Hematopoietic multipotent progenitor cell treated with erythropoietin and hydrocortisone succinate and interleukin-3 and kit ligand, for 4 days (in vitro differentiated cells): ENCODE results near the gene ROR2.

Experiments
- DNase-seq: peaks from one replicate; pipeline ENCODE4 v3.0.0-alpha.2; 2015

Gene ROR2

DNA sequence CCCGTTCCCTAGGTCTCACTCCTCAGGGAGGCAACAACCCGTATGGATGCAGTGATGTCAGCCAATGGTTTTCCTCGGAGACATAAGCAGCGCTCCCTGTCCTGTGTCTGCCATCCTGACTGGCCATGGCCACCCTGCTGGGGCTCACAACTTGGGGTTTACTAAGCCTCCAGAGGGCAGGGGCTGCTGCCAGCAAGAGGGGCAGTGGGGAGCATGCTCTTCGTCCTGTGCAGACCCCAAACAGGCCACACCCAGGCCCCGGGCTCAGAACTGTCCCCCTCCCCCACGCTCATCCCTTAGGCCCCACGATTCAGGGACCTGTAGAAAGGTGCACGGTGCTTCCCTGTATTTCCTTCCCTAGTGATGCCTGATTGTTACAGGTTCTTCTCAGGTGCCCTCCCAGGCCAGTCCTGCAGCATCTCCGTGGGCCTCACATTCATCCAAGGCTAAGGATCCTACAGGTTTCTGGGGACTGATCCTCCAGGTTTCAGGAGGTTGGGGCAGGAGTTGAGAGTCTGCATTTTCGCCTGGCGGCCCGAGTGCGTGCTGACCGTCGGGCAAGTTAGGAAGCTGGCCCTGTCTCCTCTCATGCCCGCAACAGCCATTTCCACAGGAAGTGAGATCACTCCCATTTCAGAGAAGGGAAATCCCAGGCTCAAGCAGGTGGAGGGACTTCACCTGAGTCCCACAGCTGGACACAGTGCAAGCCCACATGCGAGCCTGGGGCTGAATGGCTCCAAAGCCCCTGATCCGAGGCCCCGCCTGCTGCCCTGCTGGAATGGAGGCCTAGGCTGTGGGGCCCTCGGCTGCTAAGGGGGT, 217.6 kb downstream of the ROR2 start:
- DNase-seq = no peak

DNA sequence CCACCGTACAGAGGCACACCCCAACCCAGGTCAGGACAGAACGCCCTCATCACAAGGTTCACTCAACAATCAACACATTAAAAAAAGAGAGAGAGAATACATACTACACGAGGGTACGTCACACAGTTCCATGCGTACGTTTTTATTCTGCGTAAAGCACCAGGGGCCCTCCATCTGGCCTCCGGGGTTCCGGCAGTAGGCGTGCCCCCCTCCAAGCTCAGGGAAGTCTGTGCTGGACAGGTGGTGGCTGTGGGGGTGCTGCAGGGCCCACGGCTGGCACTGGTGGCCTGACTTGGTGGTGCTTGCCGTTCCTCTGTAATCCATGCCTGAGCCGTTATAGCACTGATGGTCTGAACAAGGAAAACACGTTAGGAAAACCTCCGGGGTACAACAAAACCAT, 219.2 kb downstream of the ROR2 start:
- DNase-seq = no peak

DNA sequence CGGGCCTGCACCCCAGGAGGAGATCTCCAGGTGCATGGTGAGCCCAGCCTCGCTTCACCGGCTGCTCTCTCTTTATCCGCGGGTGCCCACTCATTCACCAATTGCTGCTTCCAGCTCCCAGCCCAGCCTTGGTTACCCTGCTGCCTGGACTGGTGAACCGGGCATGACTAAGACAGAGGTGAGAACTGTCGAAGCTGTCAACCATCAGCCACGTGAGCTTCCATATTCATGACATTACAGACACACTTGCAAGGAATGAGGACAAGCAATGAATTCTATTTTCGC, 220.5 kb downstream of the ROR2 start:
- DNase-seq = no peak

DNA sequence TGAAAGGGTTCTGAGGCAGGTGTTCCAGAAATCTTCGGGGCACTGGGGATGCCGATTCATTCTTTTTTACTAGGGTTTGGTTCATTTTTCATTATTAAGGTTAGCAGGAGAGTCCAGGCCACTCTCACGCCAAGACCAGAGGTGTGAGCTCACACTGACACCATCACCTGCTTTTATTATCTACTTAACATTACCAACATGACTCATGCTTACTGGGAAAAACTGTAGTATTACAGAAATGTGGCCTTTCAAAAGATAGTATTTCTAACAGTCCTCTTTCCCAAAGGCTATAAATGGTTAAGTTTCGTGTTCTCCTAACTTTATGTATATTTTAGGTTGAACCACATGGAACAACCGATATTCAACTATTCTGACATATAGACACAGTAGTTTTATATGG, 222.1 kb downstream of the ROR2 start:
- DNase-seq = no peak

DNA sequence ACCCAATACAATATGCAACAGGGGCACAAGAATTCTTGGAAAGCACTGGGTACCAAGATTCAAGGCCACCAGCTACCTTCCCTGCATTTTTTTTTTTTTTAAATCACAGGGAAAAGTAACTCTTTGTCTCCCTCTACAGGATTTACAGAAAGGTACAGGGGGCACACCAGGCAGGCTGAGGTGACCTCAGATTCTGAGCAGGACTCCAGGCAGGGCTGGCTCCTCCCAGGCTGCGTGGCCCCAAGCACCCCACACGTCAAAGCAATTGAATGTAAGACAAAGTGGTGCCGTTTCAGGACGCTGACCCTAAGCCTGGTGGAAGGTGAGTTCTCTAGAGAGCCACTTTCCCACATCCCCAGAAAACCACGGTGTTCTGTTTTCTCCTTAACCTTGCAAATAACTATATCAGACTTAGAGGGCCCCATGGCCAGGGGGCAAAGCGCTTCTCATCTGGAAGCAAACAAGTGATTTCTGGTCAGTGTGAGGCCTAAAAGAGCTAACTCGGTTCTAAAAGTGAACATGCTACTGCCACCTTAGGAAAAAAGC, 222.6 kb downstream of the ROR2 start:
- DNase-seq = peak; percentile 75

DNA sequence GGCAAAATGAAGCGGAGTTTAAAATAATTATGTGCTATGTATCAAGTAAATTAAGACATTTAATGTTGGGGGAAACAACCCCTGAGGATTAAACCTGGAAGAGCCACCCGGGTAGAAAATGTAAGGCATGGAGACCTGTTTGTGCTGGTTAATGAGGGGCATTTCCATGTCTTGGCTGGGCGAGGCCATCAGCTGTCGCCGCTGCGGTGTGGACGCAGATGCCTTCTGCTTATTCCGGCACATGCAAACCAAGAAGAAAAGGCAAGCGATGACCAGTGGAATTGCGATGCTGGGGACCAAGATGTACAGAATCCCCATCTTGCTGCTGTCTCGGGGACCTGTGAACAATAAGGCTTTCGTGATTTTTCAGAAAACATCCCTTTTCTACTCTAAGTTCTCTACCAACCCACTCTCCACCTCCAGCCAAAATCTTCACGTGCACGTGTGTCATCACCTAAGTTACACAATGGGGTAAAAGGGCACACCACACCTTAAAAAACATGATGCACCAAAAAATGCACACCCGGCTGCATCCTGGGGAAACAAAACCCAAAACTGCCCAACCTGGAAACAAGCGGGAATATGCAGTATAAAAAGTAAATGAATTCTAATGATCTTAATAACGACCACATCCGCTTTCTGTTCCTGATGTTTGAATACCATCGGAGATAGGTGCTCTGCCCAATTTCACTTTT, 223.5 kb downstream of the ROR2 start:
- DNase-seq = no peak

DNA sequence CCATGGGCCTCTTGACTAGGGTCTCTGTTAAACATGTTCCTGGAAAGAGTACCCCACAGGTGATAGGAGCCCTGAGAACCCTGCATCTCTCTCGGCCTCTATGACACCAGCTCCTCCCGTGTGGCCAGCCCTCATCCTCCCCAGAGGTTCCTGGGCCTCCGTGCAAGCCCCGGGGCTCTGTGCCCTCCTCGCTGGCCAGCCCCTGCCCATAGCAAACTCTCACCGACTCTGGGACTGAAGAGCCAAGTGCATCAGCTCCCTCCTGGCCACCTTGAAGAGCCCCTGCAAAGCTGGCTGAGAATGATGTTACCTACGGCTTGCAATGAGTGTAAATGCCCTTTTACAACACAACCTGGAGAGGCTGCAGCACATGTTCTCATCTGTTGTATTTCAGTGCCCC, 224.4 kb downstream of the ROR2 start:
- DNase-seq = no peak

DNA sequence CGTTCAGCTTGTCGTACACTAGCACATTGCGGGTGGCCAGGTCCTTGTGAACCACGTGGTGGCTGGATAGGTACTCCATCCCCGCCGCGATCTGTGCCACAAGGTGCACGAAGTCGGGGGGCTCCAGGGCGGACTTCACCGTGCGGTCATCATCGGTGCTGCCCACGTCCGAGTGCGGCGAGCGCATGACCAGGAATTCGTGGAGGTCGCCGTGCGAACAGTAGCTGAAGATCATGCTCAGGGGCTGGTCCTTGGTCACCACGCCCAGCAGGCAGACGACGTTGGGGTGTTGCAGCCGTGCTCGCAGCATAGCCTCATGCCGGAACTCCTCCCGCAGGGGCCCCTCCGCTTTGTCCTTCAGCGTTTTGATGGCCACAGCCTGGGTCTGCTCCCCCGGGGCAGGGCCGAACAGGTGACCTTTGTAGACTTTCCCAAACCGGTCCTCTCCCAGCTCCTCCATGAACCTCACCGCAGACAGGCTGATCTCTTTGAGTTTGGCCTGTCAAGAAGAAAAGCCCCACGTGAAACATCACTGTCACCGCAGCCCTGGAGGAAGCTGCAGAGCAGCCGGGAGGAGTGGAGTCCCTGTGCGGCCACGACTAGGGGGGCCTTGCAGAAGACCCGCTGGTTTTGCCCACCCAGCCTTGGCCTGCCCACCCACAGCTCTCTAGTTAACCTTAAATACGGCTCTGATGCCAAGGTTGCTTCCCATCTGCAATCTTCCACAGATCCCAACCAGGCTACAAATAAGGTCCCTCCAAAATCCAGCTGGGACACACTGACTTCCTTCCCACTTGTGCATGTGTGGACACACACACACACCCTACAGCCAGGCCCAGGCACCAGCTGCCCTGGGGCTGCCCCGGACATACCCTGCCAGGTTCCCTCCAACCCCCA, 225.2 kb downstream of the ROR2 start:
- DNase-seq = no peak

DNA sequence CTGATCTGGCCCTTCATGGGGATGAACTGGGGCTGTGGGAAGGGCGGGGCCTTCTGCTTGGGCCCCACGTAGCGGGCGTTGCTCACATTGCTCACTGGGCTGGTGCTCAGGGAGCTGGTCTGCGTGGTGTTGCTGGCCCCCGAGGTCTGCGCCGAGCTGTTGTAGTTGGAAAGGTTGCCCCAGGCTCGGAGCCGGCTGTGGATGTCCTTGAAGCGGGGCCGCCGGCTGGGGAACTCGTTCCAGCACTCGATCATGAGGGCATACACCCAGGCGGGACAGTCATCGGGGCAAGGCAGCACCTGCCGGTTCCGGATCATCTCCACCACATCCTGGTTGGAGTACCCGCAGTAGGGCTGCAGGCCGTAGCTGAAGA, 226.0 kb downstream of the ROR2 start:
- no peak for DNase-seq

DNA sequence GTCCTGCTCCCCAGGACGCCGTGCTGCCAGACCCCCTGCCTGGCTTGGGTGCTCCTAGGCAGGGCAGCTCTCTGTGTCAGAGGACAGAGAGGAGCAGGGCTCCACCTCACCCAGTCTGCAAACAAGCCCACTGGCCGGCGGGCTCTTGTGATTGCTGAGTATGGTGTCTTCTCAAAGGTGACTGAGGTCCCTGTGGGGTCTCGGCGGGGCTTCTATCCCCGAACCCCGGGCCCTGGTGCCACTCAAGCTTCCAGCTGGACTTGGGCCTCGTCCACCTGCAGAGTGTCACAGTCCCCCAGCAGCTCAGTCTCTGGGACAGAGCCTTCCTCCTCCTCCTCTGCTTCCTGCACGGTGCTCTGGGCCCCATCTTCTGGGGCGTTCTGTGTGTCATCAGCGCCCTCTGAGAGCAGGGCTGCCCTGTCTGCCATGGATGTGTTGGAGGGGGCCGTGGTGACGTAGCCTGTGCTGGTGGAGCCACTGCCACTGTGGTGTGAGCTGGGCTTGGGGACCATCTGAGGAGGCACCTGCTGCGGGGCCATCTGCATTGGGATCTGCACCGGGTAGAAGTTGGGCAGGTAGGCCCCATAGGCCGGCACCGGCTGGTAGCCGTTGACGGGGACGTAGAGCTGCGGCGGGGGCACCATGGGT, 226.5 kb downstream of the ROR2 start:
- DNase-seq = no peak

DNA sequence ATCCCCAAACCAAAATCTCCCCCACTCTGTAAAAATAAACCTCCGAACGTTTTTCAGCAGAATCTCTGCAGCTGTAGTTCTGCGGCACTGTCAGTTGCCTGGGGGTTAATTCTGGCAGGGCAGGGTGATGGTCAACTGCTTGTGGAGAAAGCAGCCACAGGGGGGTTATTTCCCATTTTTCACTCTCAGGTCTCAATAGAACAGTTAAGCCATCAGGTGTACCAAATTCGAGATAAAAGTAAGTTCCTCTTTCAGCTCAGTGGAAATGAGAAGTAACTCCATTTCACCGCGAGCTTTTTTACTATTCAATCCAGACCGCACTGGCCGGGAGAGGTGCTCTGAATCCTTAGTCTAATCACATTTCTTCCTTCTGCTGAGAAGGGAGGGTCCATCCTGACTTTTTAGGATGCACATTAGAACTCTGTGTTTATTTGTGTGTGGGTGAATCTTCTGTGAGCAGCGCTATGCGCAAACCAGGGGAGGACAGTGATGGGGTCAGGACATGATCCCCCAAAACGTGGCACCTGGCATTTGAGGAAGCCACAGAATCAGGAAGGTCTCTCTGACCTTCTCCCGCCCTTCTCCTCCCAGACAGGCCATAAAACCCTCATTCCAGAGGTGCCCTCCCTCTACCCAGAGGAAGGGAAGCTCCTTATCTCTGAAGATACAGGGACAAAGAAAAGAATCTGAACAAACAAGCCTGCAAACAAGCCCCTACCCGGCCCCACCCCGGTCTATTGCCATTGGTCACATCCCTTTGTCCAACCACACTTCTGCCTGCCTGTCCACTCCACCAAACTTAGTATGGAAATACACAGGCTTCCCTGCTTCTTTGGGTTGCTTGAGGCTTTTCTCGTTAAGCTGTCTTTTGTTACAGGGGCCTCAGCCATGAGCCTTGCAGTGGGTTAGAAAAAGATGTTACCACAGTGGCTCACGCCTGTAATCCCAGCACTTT, 229.0 kb downstream of the ROR2 start:
- peak; percentile 66 for DNase-seq

DNA sequence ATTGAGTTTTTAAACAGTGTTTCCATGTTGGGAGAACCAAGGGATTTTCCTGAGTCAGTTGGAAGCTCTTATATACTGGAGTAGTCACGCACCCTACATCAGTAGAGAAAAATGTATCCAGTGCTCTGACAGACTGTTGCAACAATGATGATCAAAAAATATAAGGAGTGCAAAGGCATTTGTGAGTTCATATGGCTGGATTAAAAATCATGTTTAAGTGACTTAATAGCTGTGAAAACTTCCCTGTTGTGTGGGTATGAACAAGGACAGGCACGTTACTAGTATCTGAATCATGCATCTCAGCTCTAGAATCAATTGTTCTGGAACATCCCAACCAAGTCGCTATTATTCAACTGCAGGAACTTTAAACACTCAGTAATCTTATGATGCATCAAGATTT, 229.7 kb downstream of the ROR2 start:
- no peak for DNase-seq

DNA sequence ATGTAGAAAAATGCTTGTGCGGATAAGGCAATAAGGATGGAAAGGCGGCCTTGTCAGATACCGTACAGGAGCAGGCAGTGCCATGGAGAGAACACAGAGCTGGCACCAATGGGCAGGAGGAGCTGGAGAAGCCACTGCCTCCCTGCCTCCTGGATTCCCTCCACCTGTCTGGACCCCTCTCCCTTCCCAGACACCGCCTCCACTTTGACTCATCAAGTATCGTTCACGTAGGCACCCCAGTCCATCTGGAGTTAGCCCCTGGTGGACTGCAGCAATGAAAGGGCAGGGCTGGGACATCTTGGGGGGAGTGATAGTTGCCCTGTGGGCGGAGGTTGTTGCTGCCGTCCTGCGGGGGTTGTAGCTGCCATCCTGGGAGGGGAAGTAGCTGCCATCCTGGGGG, 232.0 kb downstream of the ROR2 start:
- no peak for DNase-seq

DNA sequence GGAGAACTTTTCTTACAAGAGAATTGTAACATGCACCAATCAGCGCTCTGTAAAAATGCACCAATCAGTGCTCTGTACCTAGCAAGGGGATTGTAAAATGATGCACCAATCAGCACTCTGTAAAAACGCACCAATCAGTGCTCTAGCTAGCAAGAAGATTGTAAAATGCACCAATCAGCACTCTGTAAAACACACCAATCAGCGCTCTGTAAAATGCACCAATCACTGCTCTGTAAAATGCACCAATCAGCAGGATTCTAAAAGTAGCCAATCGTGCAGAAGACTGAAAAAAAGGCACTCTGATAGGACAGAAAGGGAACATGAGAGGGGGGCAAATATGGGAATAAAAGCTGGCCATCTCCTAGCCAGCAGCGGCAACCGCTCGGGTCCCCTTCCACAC, 233.2 kb downstream of the ROR2 start:
- no peak for DNase-seq

DNA sequence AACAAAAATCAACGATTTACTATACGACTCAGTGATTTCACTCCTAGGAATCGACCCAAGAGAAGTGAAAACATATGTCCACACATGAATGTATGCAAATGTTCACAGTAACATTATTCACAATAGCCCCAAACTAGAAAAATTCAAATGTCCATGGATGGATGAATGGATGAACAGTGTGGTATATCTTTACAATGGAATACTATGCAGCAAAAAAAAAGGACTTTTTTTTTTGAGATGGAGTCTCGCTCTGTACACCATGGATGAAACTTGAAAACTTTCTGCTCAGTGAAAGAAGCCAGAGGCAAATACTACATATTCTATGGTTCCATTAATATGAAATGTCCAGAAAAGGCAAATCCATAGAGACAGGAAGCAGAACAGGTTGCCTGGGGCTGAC, 233.8 kb downstream of the ROR2 start:
- DNase-seq = no peak

DNA sequence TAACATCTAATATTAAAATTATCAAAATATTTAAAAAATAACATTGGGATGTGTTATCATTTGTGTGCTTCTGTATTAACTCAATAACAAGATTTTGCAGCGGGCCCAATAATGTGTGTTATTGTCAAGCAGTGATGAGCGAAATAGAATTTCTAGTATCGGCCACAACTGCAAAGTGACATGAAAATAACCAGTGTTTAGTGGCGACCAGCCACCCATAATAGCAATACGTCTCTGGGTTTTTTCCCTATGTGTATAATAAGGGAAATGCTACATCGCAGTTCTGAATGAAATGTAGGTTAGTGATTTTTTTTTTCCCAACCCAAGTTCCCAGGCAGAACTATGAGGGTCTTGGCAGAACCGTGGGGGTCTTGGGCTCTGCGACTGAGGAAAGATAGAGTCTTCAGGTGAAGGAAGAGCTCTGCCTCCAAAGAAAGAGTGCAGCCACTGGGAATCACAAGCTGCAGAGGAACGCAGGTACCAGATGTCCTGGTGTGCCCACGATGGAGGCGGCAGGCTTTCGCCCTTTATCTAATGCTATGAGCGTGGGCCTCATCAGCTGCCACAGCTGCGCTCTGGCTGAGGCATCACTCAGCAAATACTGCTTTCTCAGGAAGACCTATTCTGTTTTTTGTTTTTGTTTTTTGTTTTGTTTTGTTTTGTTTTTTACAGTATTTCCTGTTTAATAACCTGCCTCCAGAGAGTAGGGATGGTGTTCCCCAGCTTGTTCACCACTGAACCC, 235.0 kb downstream of the ROR2 start:
- peak; percentile 12 for DNase-seq

DNA sequence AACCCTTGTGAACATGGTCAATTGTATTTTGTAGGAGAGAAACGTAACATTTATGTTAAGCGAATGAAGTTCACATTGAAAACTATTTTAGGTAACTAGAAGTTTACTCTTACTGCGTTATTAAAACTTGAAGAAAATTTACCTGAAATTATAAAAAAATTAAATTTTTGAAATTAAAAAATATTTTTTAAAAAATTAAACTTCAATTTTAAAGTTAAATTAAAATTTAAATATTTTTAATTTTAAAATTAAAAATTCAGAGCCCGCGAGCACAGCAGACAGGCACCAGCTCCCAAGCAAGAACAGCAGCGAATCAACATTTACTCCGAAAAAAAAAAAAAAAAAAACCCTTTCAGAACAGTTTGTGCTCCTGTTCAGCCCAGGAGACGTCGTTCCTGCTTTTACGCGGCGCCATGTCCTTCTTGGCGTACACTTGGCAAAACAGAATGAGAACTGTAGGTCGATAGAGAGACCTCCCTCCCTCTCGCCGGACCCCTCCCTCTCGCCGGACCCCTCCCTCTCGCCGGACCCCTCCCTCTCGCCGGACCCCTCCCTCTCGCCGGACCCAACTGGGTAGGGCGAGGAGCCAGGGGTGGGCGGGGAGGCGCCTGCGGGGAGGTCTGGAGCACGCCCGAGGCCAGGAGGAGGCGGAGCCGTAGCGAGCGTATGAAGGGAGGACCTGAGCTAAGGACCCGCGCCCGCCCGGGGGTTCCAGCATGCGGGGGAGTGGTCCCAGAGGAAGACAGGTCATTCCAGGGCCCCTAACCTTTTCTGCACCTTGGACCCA, 235.8 kb downstream of the ROR2 start:
- peak; percentile 90 for DNase-seq

DNA sequence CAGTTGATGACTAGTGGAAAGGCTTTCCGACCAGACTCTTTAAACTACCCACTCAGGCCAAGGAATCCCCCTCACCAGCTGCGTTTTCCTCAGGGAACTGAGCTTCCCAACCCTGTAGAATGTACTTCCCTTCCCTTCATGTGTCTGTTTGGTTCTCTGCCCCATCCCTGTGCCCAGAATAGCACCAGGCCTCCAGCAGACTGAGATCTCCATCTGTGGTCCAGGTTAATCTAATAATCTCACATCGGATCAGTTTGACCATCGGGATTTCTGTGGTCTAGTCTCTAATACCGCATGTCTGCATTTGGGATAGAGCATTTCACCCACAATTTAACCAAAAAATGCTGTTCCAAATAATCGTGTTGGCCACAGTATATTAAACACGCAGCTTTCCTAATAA, 237.2 kb downstream of the ROR2 start:
- no peak for DNase-seq

DNA sequence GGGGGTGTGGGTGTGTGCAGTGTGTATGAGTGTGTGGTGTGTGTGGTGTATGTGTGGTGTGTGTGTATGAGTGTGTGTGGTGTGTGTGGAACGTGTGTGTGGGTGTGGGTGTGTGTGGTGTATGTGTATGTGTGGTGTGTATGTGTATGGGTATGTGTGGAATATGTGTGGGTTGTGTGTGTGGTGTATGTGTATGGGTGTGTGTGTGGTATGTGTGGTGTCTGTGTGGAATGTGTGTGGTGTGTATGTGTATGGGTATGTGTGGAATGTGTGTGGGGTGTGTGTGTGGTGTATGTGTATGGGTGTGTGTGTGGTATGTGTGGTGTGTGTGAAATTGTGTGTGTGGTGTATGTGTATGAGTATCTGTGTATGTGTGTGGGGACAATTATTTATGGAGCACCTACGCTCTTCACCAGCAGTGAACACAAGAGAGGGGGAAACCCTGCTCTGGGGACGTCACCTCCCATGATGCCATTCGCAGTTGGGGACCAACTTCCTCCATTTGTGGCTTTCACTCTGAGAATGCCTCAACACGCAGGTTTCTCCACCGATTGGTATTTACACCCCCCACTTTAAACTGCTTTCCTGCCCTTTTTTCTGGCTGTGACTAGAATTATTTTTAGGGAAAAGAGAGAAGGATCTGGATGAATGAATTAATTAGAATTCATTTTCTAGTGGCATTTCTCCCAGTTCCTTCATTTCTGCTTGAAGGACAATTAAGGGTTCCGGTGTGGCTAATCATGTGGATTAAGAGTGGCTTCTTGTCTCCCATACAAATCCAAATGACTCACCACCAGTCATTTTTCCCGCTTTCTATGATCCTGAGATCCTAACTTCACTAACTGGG, 238.1 kb downstream of the ROR2 start:
- DNase-seq = peak; percentile 89
